Neural crest cell (in vitro differentiated cells): ENCODE measurements around the gene BAHD1. TPM values are rescaled to one million over a fixed set of nuclear protein-coding genes. Genes with fewer than 3 reads are reported as not detected.

ENCODE experiments used
- DNase-seq: peaks from one replicate; pipeline ENCODE4 v3.0.0; 2021; ENCODE audit warnings: low read depth, mixed read lengths, low spot score
- H3K27ac Mint-ChIP-seq: one replicate; pipeline ENCODE4 v1.8.0; 2021; ENCODE audit warnings: mild to moderate bottlenecking, mixed read lengths; ENCODE audit not compliant: unreplicated experiment
- H3K27me3 Mint-ChIP-seq: 2 replicates; pipeline ENCODE4 v1.8.0; 2021; ENCODE audit warnings: low read depth, mild to moderate bottlenecking, mixed read lengths
- H3K36me3 Mint-ChIP-seq: 2 replicates; pipeline ENCODE4 v1.8.0; 2021; ENCODE audit warnings: low read depth, mild to moderate bottlenecking, mixed read lengths
- H3K4me1 Mint-ChIP-seq: 2 replicates; pipeline ENCODE4 v1.8.0; 2021; ENCODE audit warnings: mixed read lengths
- H3K4me3 Mint-ChIP-seq: one replicate; pipeline ENCODE4 v1.8.0; 2021; ENCODE audit warnings: mild to moderate bottlenecking, mixed read lengths
- H3K9me3 Mint-ChIP-seq: 2 replicates; pipeline ENCODE4 v1.8.0; 2021; ENCODE audit warnings: mixed read lengths
- CTCF ChIP-seq: fragments of 200-600 bp; sonication (generic); conservative IDR thresholded peaks from 2 replicates; pipeline ENCODE4 v1.5.0; 2021; ENCODE audit warnings: antibody characterized with exemption, mild to moderate bottlenecking
- total RNA-seq: library from RNA; stranded (reverse); gene quantifications from 2 replicates; pipeline ENCODE4 v1.2.1, GENCODE V29; 2021

Gene BAHD1
- total RNA-seq, 1 donor from 2014 or later, result 25.6 TPM

DNA sequence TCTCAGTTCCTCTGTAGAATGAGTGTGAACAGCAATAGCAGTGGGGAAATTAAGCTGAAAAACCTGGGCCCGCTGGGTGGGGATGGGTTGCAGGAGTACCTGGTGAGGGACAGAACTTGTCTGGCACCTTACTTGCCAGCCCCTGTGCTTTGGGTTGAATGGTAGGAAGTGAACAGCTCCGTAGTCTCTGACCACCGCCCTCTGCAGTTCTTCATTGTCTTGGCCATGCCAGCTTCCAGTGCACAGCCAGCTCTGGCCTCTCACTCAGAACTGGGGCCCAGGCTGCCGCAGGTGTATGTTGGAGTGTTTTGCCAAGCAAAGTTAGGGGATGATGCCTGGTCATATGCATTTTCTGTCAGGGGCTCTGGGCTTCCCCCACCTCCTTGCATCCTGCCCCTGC, 16.0 kb downstream of the BAHD1 start:
- Mint-ChIP-seq H3K4me1 (peaks cover 32% of the 10 kb centered on the region), H3K27ac (no peak overlapping the region), H3K27me3 (no peaks in the 10 kb centered on the region), H3K36me3 (no peaks in the 10 kb centered on the region), H3K9me3 (no peaks in the 10 kb centered on the region), H3K4me3 (no peak overlapping the region)
- no peak for TF ChIP-seq CTCF
- no peak for DNase-seq

GRCh38 chr15:40458495-40459371, 18.0 kb downstream of the BAHD1 start:
- no peak for TF ChIP-seq CTCF
- H3K36me3 Mint-ChIP-seq, result no peaks in the 10 kb centered on the region
- H3K9me3 Mint-ChIP-seq, result no peaks in the 10 kb centered on the region
- peaks cover 14% of the 10 kb centered on the region for H3K4me1 Mint-ChIP-seq
- no peak overlapping the region for H3K4me3 Mint-ChIP-seq
- H3K27ac Mint-ChIP-seq, result no peak overlapping the region
- no peaks in the 10 kb centered on the region for H3K27me3 Mint-ChIP-seq
- no peak for DNase-seq

GRCh38 chr15:40459391-40460015, 18.8 kb downstream of the BAHD1 start:
- Mint-ChIP-seq H3K27ac (no peak overlapping the region), H3K4me1 (peaks cover 7% of the 10 kb centered on the region), H3K9me3 (no peaks in the 10 kb centered on the region), H3K4me3 (no peak overlapping the region), H3K27me3 (no peaks in the 10 kb centered on the region), H3K36me3 (no peaks in the 10 kb centered on the region)
- TF ChIP-seq CTCF, result no peak
- no peak for DNase-seq

GRCh38 chr15:40460404-40460803, 19.7 kb downstream of the BAHD1 start:
- H3K27me3 Mint-ChIP-seq, result no peaks in the 10 kb centered on the region
- no peaks in the 10 kb centered on the region for H3K9me3 Mint-ChIP-seq
- no peak overlapping the region for H3K4me3 Mint-ChIP-seq
- no peak overlapping the region for H3K27ac Mint-ChIP-seq
- H3K4me1 Mint-ChIP-seq, result no peaks in the 10 kb centered on the region
- no peaks in the 10 kb centered on the region for H3K36me3 Mint-ChIP-seq
- TF ChIP-seq CTCF, result no peak
- DNase-seq, result no peak

- no peak overlapping the region for H3K27ac Mint-ChIP-seq
- H3K27me3 Mint-ChIP-seq, result no peaks in the 10 kb centered on the region
- no peaks in the 10 kb centered on the region for H3K9me3 Mint-ChIP-seq
- no peaks in the 10 kb centered on the region for H3K36me3 Mint-ChIP-seq
- H3K4me3 Mint-ChIP-seq, result no peak overlapping the region
- no peak for TF ChIP-seq CTCF
- DNase-seq, result no peak
- H3K4me1 Mint-ChIP-seq, result no peaks in the 10 kb centered on the region
These were observed 21.2 kb downstream of the BAHD1 start for GRCh38 chr15:40461958-40462357.
